Measurements from ENCODE around the gene TARBP1.

- TF ChIP-seq EZH2phosphoT487 (IDR thresholded peaks at IDR 0.05; ENCODE audit: borderline replicate concordance, low read depth, low read length), result no peak
- TF ChIP-seq, protein P1, sequence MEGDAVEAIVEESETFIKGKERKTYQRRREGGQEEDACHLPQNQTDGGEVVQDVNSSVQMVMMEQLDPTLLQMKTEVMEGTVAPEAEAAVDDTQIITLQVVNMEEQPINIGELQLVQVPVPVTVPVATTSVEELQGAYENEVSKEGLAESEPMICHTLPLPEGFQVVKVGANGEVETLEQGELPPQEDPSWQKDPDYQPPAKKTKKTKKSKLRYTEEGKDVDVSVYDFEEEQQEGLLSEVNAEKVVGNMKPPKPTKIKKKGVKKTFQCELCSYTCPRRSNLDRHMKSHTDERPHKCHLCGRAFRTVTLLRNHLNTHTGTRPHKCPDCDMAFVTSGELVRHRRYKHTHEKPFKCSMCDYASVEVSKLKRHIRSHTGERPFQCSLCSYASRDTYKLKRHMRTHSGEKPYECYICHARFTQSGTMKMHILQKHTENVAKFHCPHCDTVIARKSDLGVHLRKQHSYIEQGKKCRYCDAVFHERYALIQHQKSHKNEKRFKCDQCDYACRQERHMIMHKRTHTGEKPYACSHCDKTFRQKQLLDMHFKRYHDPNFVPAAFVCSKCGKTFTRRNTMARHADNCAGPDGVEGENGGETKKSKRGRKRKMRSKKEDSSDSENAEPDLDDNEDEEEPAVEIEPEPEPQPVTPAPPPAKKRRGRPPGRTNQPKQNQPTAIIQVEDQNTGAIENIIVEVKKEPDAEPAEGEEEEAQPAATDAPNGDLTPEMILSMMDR (conservative IDR thresholded peaks at IDR 0.05; ENCODE audit: low read length), result no peak
Observed at GRCh38 chr1:234413485-234413884, 65.5 kb downstream of the TARBP1 start.

All from OCI-LY7 (cell line).